K562 (cell line): Measurements from ENCODE around the gene PRRT1. TPM values are rescaled to one million over a fixed set of nuclear protein-coding genes. Genes with fewer than 3 reads are reported as not detected.

ENCODE experiments used
- ARID1B ChIP-seq: fragments of 450-650 bp; IDR thresholded peaks from 2 replicates; pipeline ENCODE4 v1.6.1; 2016; ENCODE audit warnings: antibody characterized with exemption, mild to moderate bottlenecking, inconsistent platforms
- CBX2 ChIP-seq: fragments of 200-600 bp; sonication (generic); IDR thresholded peaks from one replicate; pipeline ENCODE4 v1.6.1; 2012; ENCODE audit warnings: mild to moderate bottlenecking, low read length, inconsistent platforms; ENCODE audit not compliant: insufficient read depth, poor library complexity, severe bottlenecking
- ETV1 ChIP-seq: fragments of 450-650 bp; conservative IDR thresholded peaks from 2 replicates; pipeline ENCODE4 v1.6.1; 2016; ENCODE audit warnings: missing genetic modification characterization, control low read depth, low read depth, missing compliant biosample characterization
- FOXJ2 ChIP-seq: fragments of 200-800 bp; sonication (Bioruptor generic); IDR thresholded peaks from 2 replicates; pipeline ENCODE4 v1.6.1; 2016; ENCODE audit warnings: missing genetic modification characterization, missing compliant biosample characterization
- KHSRP ChIP-seq: fragments of 450-650 bp; IDR thresholded peaks from 2 replicates; pipeline ENCODE4 v1.6.1; 2017
- SIN3A ChIP-seq, 2 experiments: fragments of 150-350 bp in 1 of 2; IDR thresholded peaks; 2 replicates each; pipeline ENCODE4 v1.6.1; 2011 to 2016; ENCODE audit warnings: borderline replicate concordance in 2 of 2, low read depth in 2 of 2, low read length in 2 of 2, mild to moderate bottlenecking in 2 of 2, moderate library complexity in 2 of 2; ENCODE audit not compliant: control insufficient read depth in 1 of 2
- ZKSCAN1 ChIP-seq: fragments of 150-350 bp; IDR thresholded peaks from 2 replicates; pipeline ENCODE4 v1.6.1; 2016; ENCODE audit warnings: low read depth, low read length
- ZNF12 ChIP-seq: sonication (generic); formaldehyde crosslinking; IDR thresholded peaks from 2 replicates; pipeline ENCODE4 v1.4.0; 2020; ENCODE audit warnings: mild to moderate bottlenecking, missing genetic modification reagents
- ZNF318 ChIP-seq, 2 experiments: fragments of 450-650 bp; IDR thresholded peaks; 2 replicates each; pipeline ENCODE4 v1.6.1; 2016; ENCODE audit warnings: mild to moderate bottlenecking in 2 of 2, borderline replicate concordance in 1 of 2, low read depth in 1 of 2, moderate library complexity in 1 of 2
- ZNF79 ChIP-seq: fragments of 250-450 bp; sonication (Bioruptor Pico); IDR thresholded peaks from 2 replicates; pipeline ENCODE4 v1.4.0; 2020; ENCODE audit warnings: low read depth, mild to moderate bottlenecking, moderate library complexity
- polyA plus RNA-seq, 8 experiments: library from polyadenylated mRNA; depleted of rRNA in 4 of 8; stranded (reverse) in 5 of 8; unstranded in 3 of 8; fragments of >200 nt; fragmentation: Nextera tagmentation in 2 of 8; fragmentation: Illumina TruSeq in 1 of 8; extraction: Ambion mirVana in 2 of 8; extraction: Trizol in 1 of 8; gene quantifications; 2 replicates each; pipeline versions ENCODE4 v1.2.1 to v1.2.3, GENCODE V29; 2011 to 2014; ENCODE audit warnings: inconsistent platforms in 1 of 8, missing spikeins in 1 of 8
- total RNA-seq, 7 experiments: library from RNA; depleted of rRNA in 6 of 7; stranded (reverse); fragments of >200 nt in 6 of 7; fragmentation: Illumina TruSeq in 2 of 7; extraction: Trizol in 2 of 7; gene quantifications; 2 replicates each; pipeline versions ENCODE4 v1.2.1 to v1.2.3, GENCODE V29; 2011 to 2021; ENCODE audit warnings: low replicate concordance in 1 of 7

PRRT1 gene
- total and polyA plus RNA-seq, 9 of the 15 experiments (the other 6 are each of a cell fraction or from before 2014, with no cell fraction given) = 0.14 to 3.5 (median 0.41) TPM

DNA sequence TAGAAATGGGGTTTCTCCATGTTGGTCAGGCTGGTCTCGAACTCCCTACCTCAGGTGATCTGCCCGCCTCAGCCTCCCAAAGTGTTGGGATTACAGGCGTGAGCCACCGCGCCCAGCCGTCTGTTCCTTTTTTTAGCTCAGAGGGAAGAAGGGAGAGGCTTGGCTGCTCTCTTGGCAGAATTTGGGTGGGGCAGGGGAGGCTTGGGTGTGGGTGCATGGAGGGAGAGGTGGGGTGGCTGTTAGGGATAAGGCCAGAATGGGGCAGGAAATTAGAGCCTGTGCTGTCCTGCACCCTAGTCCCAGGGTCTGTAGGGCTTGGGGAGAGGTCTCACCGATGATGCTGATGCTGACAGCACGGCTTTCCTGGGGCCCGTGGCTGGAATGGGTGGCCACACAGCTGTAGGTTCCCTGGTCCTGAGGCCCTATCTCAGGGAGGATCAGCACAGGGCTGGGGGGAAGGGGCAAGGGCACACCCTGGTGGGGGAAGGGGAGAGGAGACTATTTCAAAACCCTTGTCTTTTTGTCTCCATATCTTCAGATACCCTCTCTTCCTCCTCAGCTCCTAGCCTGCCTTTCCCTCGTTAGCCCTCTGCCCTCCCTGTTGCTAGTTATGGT is 30.3 kb upstream of the PRRT1 start (continued):
- TF ChIP-seq ZNF318 (IDR thresholded peaks at IDR 0.05; ENCODE audit: borderline replicate concordance in 1 of 2, low read depth in 1 of 2) (no peak), KHSRP (no peak), ARID1B (0 out of 2 replicates have a peak, but pooled peaks have one; percentile 24), ZNF79 (CRISPR knock-in tag) (no peak), ZNF12 (CRISPR knock-in tag) (no peak), FOXJ2 (no peak), CBX2 (no peak), SIN3A (IDR thresholded peaks at IDR 0.05; ENCODE audit: borderline replicate concordance in 2 of 2, control insufficient read depth in 1 of 2, low read depth in 2 of 2, low read length in 2 of 2) (no peak), ZKSCAN1 (no peak), ETV1 (tag) (no peak)
